HG03469 (cell line): Measurements from ENCODE around the gene ATPAF1.

Experiments
- ATAC-seq: cut with Tn5 transposase; IDR thresholded peaks from one replicate; pipeline ENCODE4 v1.9.1; 2021; ENCODE audit warnings: mild to moderate bottlenecking, moderate library complexity, moderate number of reproducible peaks; ENCODE audit not compliant: unreplicated experiment

ATPAF1 gene

GRCh38 chr1:46596036-46596435 lies 72.1 kb downstream of the ATPAF1 start:
- ATAC-seq: no peak

GRCh38 chr1:46595127-46595526 lies 73.0 kb downstream of the ATPAF1 start:
- no peak for ATAC-seq

GRCh38 chr1:46594063-46594462 lies 74.1 kb downstream of the ATPAF1 start:
- ATAC-seq: no peak

DNA sequence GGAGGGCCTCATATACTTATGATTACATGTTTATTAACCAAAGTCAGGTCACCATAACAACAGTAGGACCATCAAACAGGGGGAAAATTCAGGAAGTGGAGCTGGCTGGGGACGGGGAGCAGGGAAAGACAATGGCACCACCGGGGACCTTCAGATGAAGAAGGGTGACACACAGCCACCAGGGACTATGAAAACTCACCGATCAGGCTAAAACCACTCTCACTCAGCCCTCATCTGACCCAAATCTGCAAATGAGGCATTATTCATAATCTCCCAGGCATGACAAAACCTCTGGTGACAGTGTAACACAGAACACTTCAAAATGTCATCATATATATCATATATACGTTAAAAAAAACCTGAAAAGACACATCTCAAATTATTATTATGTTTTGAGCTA lies 75.3 kb downstream of the ATPAF1 start:
- ATAC-seq: no peak

- no peak for ATAC-seq
These were observed 78.6 kb downstream of the ATPAF1 start for GRCh38 chr1:46589529-46589928.

GRCh38 chr1:46587069-46587468 lies 81.1 kb downstream of the ATPAF1 start:
- no peak for ATAC-seq

DNA sequence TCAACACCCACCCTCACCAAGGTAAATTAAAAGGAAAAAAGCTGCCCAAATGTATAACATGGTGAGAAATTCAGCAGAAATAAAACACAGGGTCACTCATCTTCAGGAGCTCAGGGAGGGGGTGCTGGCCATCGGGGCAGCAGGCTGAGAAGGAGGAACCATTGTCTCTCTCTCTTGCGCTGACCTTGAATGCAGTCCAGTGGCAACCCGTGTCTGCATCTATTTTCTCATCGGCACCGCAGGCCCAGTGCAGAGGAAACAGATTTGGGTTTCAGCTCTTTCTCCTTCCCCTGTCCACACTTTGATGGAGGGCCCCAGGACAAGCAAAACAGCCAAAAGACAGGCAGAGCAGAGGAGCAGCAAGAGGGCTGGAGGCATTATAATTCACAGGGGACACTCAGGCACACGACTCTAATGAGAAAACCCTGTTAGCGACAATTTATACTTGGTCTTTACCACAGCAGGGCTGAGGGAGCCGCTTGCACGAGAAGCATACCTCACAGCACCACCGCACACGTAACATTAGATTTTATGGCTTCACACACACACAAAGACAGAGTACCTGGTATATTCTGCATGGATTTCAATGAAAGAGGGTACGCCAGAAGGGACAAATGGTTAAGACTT lies 82.7 kb downstream of the ATPAF1 start:
- no peak for ATAC-seq

DNA sequence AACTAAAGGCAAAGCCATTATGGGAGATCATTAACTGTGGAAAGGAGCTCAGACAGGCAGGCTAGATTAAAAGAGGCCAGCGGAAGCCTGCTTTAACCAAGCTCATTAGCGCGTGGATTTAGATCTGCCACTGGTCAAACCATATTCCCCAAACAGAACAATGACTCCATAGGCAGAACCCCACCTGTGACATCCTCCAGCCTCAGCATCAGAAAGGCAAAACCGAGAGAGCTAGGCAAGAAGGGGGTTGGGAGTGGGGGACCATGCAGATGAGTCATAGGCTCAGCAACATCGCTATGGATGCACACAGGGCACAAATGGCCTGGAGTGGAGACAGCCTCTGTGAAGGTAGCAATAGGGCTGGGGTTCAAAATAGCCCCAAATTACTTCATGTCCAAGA lies 84.7 kb downstream of the ATPAF1 start:
- no peak for ATAC-seq

GRCh38 chr1:46582972-46583371 lies 85.2 kb downstream of the ATPAF1 start:
- ATAC-seq: no peak
